Stimulated activated naive B cell treated with anti-CD40 and anti-IgM and Interleukin-4, amounts not matched to agents 10 μg/mL and 1 μg/mL and 100 μg/mL, for 72 hours (primary cell): ENCODE measurements around the gene ANKS1B.
"Not testable (repeated sequence)": the region's sequence is repeated elsewhere in the genome, so short reads cannot be mapped to it uniquely, and the experiment has no call there.

ENCODE experiments used
- ATAC-seq, 2 donors: fragments of 150-1000 bp; cut with Tn5 transposase; replicated peaks; 2 replicates each; pipeline ENCODE4 v1.10.0; 2021; ENCODE audit warnings: moderate library complexity in 1 of 2
- DNase-seq: peaks from one replicate; pipeline ENCODE4 v3.0.0; 2021
- H3K27ac Mint-ChIP-seq: one replicate; pipeline ENCODE4 v1.8.0; 2022; ENCODE audit warnings: mild to moderate bottlenecking, mixed read lengths
- H3K27me3 Mint-ChIP-seq, 2 donors: one replicate each; pipeline ENCODE4 v1.8.0; 2022; ENCODE audit warnings: mixed read lengths in 2 of 2
- H3K36me3 Mint-ChIP-seq, 2 donors: one replicate each; pipeline ENCODE4 v1.8.0; 2022; ENCODE audit warnings: mixed read lengths in 2 of 2, mild to moderate bottlenecking in 1 of 2
- H3K4me1 Mint-ChIP-seq, 2 donors: one replicate each; pipeline ENCODE4 v1.8.0; 2022; ENCODE audit warnings: mixed read lengths in 2 of 2, mild to moderate bottlenecking in 1 of 2
- H3K4me3 Mint-ChIP-seq, 2 donors: one replicate each; pipeline ENCODE4 v1.8.0; 2022; ENCODE audit warnings: mild to moderate bottlenecking in 2 of 2, mixed read lengths in 2 of 2, moderate library complexity in 1 of 2
- H3K9me3 Mint-ChIP-seq, 2 donors: one replicate each; pipeline ENCODE4 v1.8.0; 2022; ENCODE audit warnings: mixed read lengths in 2 of 2, mild to moderate bottlenecking in 1 of 2

Gene ANKS1B

GRCh38 chr12:98838231-98838647 is 1146.5 kb downstream of the ANKS1B start:
- Mint-ChIP-seq H3K9me3 (no peaks in the 10 kb centered on the region), H3K27ac (no peak overlapping the region), H3K4me3 (no peak overlapping the region), H3K36me3 (no peaks in the 10 kb centered on the region), H3K27me3 (peaks cover 14 to 19% of the 10 kb centered on the region in 2 donors), H3K4me1 (no peaks in the 10 kb centered on the region)
- no peak for ATAC-seq
- DNase-seq = no peak

GRCh38 chr12:98837134-98837752 is 1147.5 kb downstream of the ANKS1B start:
- not testable (repeated sequence) for H3K36me3 Mint-ChIP-seq, H3K27ac Mint-ChIP-seq, ATAC-seq, H3K4me1 Mint-ChIP-seq, H3K9me3 Mint-ChIP-seq, H3K4me3 Mint-ChIP-seq, DNase-seq
- peaks cover 18 to 23% of the 10 kb centered on the region in 2 donors for H3K27me3 Mint-ChIP-seq

- Mint-ChIP-seq H3K4me3 (no peak overlapping the region), H3K36me3 (no peaks in the 10 kb centered on the region), H3K9me3 (no peaks in the 10 kb centered on the region), H3K27ac (no peak overlapping the region), H3K27me3 (peaks cover 10 to 22% of the 10 kb centered on the region in 2 donors), H3K4me1 (no peaks in the 10 kb centered on the region)
- DNase-seq (no peak), ATAC-seq (peak in 1 of 2 donors; percentile 31)
Measured at GRCh38 chr12:98830657-98831056, 1154.1 kb downstream of the ANKS1B start.

- H3K36me3 Mint-ChIP-seq = no peaks in the 10 kb centered on the region
- no peaks in the 10 kb centered on the region for H3K9me3 Mint-ChIP-seq
- H3K27ac Mint-ChIP-seq = no peak overlapping the region
- DNase-seq (no peak), ATAC-seq (no peak)
- no peaks in the 10 kb centered on the region for H3K4me1 Mint-ChIP-seq
- H3K27me3 Mint-ChIP-seq = peaks cover 7 to 14% of the 10 kb centered on the region in 2 donors
- H3K4me3 Mint-ChIP-seq = no peak overlapping the region
Measured at GRCh38 chr12:98828802-98829600, 1155.7 kb downstream of the ANKS1B start.

GRCh38 chr12:98823012-98823411 is 1161.7 kb downstream of the ANKS1B start:
- no peaks in the 10 kb centered on the region for H3K4me1 Mint-ChIP-seq

GRCh38 chr12:98821866-98822265 is 1162.9 kb downstream of the ANKS1B start:
- Mint-ChIP-seq H3K4me1 (no peaks in the 10 kb centered on the region), H3K36me3 (no peaks in the 10 kb centered on the region), H3K27me3 (peaks cover 4 to 18% of the 10 kb centered on the region in 2 donors), H3K4me3 (no peak overlapping the region), H3K27ac (no peak overlapping the region), H3K9me3 (no peaks in the 10 kb centered on the region)
- no peak for DNase-seq
- no peak for ATAC-seq

More at GRCh38 chr12:98823012-98823411, 1161.7 kb downstream of the ANKS1B start:
- no peak overlapping the region for H3K27ac Mint-ChIP-seq
- H3K4me3 Mint-ChIP-seq = no peak overlapping the region
- no peaks in the 10 kb centered on the region for H3K9me3 Mint-ChIP-seq
- no peaks in the 10 kb centered on the region for H3K36me3 Mint-ChIP-seq
- DNase-seq (no peak), ATAC-seq (no peak)
- peaks cover 3 to 11% of the 10 kb centered on the region in 2 donors for H3K27me3 Mint-ChIP-seq

GRCh38 chr12:98821232-98821631 is 1163.5 kb downstream of the ANKS1B start:
- H3K27me3 Mint-ChIP-seq = peaks cover 4 to 18% of the 10 kb centered on the region in 2 donors
- H3K36me3 Mint-ChIP-seq = no peaks in the 10 kb centered on the region
- no peak for ATAC-seq
- no peaks in the 10 kb centered on the region for H3K4me1 Mint-ChIP-seq
- DNase-seq = no peak
- H3K4me3 Mint-ChIP-seq = no peak overlapping the region
- no peaks in the 10 kb centered on the region for H3K9me3 Mint-ChIP-seq
- H3K27ac Mint-ChIP-seq = no peak overlapping the region

GRCh38 chr12:98819821-98820404 is 1164.8 kb downstream of the ANKS1B start:
- Mint-ChIP-seq H3K4me1 (no peaks in the 10 kb centered on the region), H3K36me3 (no peaks in the 10 kb centered on the region), H3K27ac (no peak overlapping the region), H3K9me3 (peaks cover 0 to 1% of the 10 kb centered on the region in 2 donors), H3K27me3 (peaks cover 15 to 29% of the 10 kb centered on the region in 2 donors), H3K4me3 (no peak overlapping the region)
- DNase-seq = no peak
- ATAC-seq = no peak

GRCh38 chr12:98819071-98819470 is 1165.7 kb downstream of the ANKS1B start:
- Mint-ChIP-seq H3K9me3 (peaks cover 0 to 1% of the 10 kb centered on the region in 2 donors), H3K36me3 (no peaks in the 10 kb centered on the region), H3K4me1 (no peaks in the 10 kb centered on the region), H3K27ac (no peak overlapping the region), H3K27me3 (peaks cover 16 to 31% of the 10 kb centered on the region in 2 donors), H3K4me3 (no peak overlapping the region)
- DNase-seq (no peak), ATAC-seq (no peak)

GRCh38 chr12:98818239-98818638 is 1166.5 kb downstream of the ANKS1B start:
- Mint-ChIP-seq H3K36me3 (no peaks in the 10 kb centered on the region), H3K4me1 (no peaks in the 10 kb centered on the region), H3K9me3 (peaks cover 0 to 1% of the 10 kb centered on the region in 2 donors), H3K27me3 (peaks cover 16 to 31% of the 10 kb centered on the region in 2 donors), H3K27ac (no peak overlapping the region), H3K4me3 (no peak overlapping the region)
- ATAC-seq (no peak), DNase-seq (no peak)

GRCh38 chr12:98817742-98818141 is 1167.0 kb downstream of the ANKS1B start:
- Mint-ChIP-seq H3K9me3 (peaks cover 0 to 1% of the 10 kb centered on the region in 2 donors), H3K4me3 (no peak overlapping the region), H3K27ac (no peak overlapping the region), H3K27me3 (peaks cover 16 to 31% of the 10 kb centered on the region in 2 donors), H3K4me1 (no peaks in the 10 kb centered on the region), H3K36me3 (no peaks in the 10 kb centered on the region)
- no peak for ATAC-seq
- no peak for DNase-seq

GRCh38 chr12:98816720-98817119 is 1168.0 kb downstream of the ANKS1B start:
- Mint-ChIP-seq H3K4me1 (no peaks in the 10 kb centered on the region), H3K27ac (no peak overlapping the region), H3K36me3 (no peaks in the 10 kb centered on the region), H3K27me3 (peaks cover 16 to 31% of the 10 kb centered on the region in 2 donors), H3K4me3 (no peak overlapping the region), H3K9me3 (peaks cover 0 to 1% of the 10 kb centered on the region in 2 donors)
- no peak for DNase-seq
- no peak for ATAC-seq

GRCh38 chr12:98814254-98814653 is 1170.5 kb downstream of the ANKS1B start:
- no peaks in the 10 kb centered on the region for H3K36me3 Mint-ChIP-seq
- no peak for DNase-seq
- no peaks in the 10 kb centered on the region for H3K4me1 Mint-ChIP-seq
- H3K27ac Mint-ChIP-seq = no peak overlapping the region
- H3K9me3 Mint-ChIP-seq = peaks cover 0 to 1% of the 10 kb centered on the region in 2 donors
- no peak for ATAC-seq
- H3K27me3 Mint-ChIP-seq = peaks cover 16 to 29% of the 10 kb centered on the region in 2 donors
- H3K4me3 Mint-ChIP-seq = no peak overlapping the region

- Mint-ChIP-seq H3K27ac (no peak overlapping the region), H3K9me3 (peaks cover 0 to 1% of the 10 kb centered on the region in 2 donors), H3K4me1 (no peaks in the 10 kb centered on the region), H3K4me3 (no peak overlapping the region), H3K27me3 (peaks cover 12 to 13% of the 10 kb centered on the region in 2 donors), H3K36me3 (no peaks in the 10 kb centered on the region)
- DNase-seq (no peak), ATAC-seq (no peak)
Measured at GRCh38 chr12:98812225-98812624, 1172.5 kb downstream of the ANKS1B start.
